GDM1 (cell line): Measurements from ENCODE around the gene TMEM40.
"Not testable (repeated sequence)": the region's sequence is repeated elsewhere in the genome, so short reads cannot be mapped to it uniquely, and the experiment has no call there.

Experiments used
- DNase-seq: peaks from one replicate; lab custom pipeline; 2025; lab: John Stamatoyannopoulos, UW

Gene TMEM40

DNA sequence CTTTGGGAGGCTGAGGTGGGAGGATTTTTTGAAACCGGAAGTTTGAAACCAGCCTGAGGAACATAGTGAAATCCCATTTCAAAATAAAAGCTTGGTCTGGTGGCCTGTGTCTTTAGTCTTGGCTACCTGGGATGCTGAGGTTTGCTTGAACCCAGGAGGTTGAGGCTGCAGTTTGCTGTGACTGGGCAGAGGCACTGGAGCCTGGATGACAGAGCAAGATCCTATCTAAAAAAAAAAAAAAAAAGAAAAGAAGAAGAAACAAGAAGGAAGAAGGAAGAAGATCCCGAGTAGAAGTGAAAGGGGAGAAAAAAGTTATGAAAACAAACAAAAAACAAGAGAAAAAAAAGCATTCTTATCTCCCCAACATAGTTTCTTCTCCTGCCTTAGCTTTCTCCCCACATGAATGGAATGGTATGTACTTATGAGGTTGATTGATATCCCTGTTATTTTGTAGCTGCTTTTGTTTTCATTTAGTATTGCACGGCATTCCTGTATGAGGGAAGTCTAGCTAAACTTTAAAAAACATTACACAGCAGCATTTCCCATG, 42.4 kb downstream of the TMEM40 start:
- no peak for DNase-seq

DNA sequence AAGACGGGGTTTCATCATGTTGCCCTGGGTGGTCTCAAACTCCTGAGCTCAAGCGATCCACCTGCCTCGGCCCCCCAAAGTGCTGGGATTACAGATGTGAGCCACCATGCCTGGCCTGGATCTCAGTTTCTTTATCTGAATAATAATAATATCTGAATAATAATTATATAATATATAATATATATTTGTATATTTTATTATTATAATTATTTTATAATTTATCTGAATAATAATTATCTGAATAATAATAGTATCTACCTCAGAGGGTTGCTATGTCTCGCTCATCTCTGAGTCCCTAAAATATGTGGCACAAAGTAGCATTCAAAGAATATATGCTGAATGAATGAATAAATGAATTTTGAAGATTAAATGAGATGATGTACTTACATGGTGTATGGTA, 44.8 kb downstream of the TMEM40 start:
- no peak for DNase-seq

- DNase-seq = no peak
Observed at GRCh38 chr3:12710062-12710461, 49.0 kb downstream of the TMEM40 start.

DNA sequence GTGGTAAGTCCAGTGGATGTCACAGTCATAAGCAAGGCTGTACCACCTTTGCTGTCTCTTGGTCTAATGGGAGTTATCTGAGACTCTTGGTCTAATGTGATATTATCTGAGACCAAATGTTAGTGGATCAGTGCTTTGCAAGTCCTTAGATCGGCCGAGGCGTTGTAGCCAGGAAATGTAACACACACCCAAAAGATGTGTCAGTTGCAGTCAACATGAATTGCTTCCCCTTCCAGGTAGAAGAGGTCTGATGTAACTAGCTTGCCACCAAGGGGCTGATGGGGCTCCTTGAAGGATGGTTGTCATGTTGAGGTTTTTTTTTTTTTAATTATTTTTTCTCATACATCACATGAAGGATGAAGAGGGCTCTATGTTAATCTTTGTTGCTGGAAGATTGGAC, 49.7 kb downstream of the TMEM40 start:
- DNase-seq = no peak

GRCh38 chr3:12708584-12709192, 50.4 kb downstream of the TMEM40 start:
- DNase-seq = no peak

DNA sequence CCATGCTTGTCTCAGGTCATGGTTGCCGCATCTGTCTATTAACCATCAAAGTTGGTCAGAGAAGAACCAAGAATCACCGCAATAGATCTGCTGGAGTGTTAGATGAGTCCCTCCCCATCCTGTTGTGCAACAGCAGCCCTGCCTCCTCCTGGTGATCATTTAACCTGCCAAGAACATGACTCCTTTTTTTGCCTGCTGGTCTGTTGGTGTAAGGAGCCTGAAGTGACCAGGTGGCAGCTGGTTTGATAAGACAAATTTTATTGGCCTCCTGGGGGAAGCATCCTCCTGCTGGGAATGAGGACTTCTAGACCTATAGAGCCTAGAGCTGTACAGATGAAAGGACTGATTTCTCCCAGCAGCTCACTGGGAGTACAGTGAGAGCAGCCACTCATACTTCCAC, 51.6 kb downstream of the TMEM40 start:
- no peak for DNase-seq

- peak; percentile 57 for DNase-seq
Observed at GRCh38 chr3:12706504-12707253, 52.4 kb downstream of the TMEM40 start.

DNA sequence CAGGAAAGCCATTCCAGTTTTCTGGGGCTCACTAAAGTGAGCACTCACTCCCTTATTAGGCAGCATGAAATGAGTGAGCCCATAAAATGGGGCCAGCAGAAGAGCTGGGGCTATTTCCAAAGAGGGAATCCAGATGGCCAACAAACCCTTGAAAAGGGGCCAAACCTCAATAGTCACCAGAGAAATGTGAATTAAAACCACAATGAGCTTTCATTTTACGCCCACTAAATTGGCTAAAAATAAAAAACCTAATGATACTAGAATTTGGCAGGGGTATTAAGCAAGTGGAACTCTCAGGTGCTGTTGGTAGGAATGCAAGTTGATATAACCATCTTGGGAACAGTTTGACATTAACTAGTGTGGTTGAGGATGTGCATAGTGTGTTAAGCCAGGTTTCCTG, 53.1 kb downstream of the TMEM40 start:
- no peak for DNase-seq

GRCh38 chr3:12705374-12705926, 53.6 kb downstream of the TMEM40 start:
- no peak for DNase-seq

GRCh38 chr3:12702501-12702900, 56.6 kb downstream of the TMEM40 start:
- DNase-seq = no peak

- DNase-seq = not testable (repeated sequence)
Observed at GRCh38 chr3:12701601-12702000, 57.5 kb downstream of the TMEM40 start.

DNA sequence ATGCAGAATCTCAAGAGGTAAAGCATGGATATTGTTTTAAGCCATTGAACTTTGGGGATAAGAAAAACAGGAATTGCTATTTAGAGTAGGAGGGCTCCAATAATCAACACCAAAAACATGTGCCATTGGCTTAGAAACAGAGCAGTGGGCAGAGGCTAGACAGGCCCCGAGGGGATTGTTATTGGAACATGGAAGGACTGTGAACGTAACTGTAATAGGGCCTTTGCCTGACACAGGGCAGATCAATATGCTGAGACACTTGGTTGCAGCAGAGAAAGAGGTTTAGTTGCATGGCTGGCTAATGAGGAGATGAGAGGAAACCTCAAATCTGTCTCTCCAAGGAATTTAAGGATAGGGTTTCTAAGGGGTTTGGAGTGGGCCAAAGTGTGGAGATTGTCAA, 58.3 kb downstream of the TMEM40 start:
- no peak for DNase-seq

DNA sequence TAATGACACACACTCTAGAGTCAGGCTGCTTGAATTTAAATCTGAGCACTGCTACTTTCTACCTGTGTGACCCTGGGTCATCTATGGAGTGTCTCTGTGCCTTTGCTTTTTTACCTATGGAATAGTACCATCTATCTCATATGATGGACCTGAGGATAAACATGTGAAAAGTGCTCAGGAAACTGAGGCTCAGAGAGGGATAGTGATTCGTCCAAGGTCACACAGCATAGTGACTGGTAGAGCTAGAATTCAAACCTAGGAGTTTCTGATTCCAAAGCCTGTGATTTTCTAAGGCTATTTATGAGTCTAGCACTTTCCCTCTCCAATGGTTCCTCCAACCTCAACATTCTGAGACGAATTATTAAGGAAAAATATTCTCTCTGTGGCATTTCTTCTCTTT, 63.1 kb downstream of the TMEM40 start:
- no peak for DNase-seq

DNA sequence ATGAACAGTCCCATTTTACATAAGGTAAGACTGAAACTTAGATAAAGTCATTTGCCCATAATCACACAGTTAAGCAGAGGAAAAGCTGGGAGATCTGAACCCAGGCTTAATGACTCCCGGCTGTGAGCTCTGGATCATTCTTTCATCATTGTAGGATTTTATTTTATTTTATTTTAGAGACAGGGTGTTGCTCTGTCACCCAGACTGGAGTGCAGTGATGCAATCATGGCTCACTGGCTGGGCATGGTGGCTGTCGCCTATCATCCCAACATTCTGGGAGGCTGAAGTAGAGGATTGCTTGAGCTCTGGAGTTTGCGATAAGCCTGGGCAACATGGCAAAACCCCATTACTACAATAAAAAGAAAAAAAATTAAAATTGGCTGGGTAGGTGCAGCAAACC, 63.9 kb downstream of the TMEM40 start:
- no peak for DNase-seq

GRCh38 chr3:12692444-12692843, 66.6 kb downstream of the TMEM40 start:
- no peak for DNase-seq

GRCh38 chr3:12689997-12690711, 68.9 kb downstream of the TMEM40 start:
- no peak for DNase-seq

GRCh38 chr3:12687948-12688347, 71.1 kb downstream of the TMEM40 start:
- DNase-seq = no peak

GRCh38 chr3:12686096-12686495, 73.0 kb downstream of the TMEM40 start:
- no peak for DNase-seq
